Subcutaneous adipose tissue (tissue), 4 donors: Measurements from ENCODE around the gene PITPNB. TPM values are rescaled to one million over a fixed set of nuclear protein-coding genes. Genes with fewer than 3 reads are reported as not detected.

Experiments used
- total RNA-seq, 4 donors: library from RNA; depleted of rRNA; stranded (reverse); fragments of >200 nt; gene quantifications; one replicate each; pipeline ENCODE4 v1.1.0, GENCODE V29; 2016
- TF ChIP-seq, protein P1 (sequence below): fragments of 450-650 bp; IDR thresholded peaks from one replicate; pipeline ENCODE4 v1.5.1; 2016; ENCODE audit warnings: low read depth, mild to moderate bottlenecking, control low read depth, antibody characterized with exemption, moderate library complexity

PITPNB gene
- 10 to 100 TPM; 43.5 to 89.3 (median 46.5) TPM for total RNA-seq

DNA sequence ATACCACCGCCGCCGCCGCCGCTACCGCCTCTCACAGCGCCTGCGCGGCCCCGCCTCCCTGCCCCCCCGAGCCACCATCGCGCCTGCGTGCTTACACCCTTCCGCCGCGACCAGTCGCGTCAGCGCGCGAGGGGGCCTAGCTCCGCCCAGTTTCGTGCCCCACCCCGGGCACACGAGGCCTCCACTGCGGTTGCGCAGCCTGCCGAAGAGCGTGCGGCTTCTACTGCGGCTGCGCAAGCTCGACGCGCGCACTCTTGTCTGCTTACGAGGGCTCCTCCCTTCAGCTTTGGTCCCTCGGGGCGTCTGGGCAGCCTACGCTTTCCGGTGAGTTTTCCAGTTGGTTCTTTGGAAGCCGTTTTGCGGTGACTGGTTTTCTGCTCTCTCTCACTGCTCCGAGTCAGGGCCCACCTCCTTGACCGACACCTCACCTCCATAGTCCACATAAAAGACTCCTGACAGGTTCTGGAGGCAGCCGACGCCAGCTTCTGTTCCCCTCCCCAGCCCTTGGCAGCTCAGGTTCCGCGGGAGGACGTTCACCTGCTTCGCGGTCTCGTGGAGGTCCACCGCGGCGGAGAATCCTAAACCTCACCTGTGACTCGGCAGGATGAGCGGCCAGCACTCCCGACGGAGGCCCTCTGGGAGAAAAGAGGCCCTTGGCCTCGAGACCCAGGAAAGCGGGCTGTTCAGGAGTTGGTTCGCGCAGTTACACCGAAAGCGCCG, at the start of gene PITPNB:
TSS of gene PITPNB (minus strand) at position 35 of the 720 bp plus-strand sequence. CDS start 65 bp downstream, outside the sequence.
- TF ChIP-seq, protein P1, sequence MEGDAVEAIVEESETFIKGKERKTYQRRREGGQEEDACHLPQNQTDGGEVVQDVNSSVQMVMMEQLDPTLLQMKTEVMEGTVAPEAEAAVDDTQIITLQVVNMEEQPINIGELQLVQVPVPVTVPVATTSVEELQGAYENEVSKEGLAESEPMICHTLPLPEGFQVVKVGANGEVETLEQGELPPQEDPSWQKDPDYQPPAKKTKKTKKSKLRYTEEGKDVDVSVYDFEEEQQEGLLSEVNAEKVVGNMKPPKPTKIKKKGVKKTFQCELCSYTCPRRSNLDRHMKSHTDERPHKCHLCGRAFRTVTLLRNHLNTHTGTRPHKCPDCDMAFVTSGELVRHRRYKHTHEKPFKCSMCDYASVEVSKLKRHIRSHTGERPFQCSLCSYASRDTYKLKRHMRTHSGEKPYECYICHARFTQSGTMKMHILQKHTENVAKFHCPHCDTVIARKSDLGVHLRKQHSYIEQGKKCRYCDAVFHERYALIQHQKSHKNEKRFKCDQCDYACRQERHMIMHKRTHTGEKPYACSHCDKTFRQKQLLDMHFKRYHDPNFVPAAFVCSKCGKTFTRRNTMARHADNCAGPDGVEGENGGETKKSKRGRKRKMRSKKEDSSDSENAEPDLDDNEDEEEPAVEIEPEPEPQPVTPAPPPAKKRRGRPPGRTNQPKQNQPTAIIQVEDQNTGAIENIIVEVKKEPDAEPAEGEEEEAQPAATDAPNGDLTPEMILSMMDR: no peak

DNA sequence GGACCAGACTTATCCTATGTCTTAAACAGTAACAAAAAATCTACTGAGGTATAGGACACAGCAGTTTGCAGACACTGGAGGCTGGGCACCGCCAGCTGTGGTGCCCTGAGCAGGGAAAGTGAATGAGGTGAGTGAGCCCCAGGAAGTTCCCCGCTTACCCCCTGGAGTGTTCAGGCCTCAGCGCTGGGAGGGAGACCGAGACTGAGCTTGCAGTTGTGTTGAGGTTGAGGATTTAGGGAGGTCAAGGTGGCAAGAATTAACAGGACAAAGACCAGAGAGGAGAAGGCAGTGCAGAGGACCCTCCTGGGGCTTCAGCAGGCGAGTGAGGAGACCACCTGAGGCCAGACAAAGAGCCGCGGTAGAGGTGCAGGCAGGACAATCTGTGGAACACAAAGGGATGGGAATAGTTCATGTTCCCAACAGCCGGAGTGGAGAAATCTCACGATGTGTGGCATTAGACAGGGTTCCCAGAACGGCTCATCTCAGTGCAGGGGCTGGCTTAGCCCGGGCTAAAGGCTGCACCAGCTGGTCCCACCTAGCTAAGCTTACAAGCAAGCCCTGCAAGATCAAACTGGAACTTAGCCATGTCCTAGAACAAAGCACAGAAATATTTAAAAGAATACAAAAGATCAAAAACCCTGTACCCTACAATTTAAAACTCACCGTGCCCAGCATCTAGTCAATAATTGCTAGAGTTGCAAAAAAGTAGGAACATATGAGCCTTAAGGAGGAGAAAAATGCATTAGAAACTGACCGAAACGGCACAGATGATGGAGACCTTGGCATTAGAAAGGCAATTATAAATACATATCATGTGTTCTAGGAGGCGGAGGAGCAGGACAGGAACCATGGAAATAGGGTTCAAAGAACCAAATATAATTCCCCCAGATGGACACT, 47.4 kb upstream of the PITPNB start:
- TF ChIP-seq, protein P1: no peak

DNA sequence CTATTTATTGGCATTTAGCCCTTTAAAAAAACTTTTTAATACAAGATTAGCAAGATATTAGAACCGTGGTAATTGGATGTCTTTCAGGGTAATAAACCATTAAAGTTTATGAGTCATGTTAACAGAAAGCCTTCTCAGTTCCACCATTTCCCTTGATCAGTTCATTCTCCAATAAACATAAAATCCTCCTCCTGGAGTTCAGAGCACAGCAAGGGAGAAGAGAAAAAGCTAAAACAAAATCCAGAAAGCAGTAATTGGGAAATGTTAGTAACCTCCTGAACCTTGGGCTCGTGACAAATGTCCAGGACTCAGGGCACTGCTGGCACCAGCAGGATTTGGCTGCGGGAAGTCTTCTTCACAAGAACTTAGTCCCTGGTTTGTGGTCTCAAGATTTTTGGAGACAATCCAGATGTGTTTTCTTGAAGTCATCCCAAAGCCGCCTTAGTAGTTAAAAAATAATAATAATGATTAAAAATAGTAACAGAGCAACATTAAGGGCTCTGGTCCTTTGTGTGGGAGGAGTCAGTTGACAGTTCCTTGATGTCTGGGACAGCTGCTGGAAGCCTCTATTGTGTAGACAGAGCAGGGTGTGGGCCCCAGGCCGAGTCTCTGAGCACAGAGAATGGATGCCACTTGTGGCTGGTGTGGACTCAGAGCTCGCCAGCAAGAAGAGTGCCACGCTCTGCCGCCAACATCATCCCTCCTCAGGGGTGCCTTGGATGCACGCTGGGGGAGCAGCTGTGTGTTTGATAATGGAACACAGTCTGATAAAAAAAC, 43.4 kb upstream of the PITPNB start:
- TF ChIP-seq, protein P1: no peak

DNA sequence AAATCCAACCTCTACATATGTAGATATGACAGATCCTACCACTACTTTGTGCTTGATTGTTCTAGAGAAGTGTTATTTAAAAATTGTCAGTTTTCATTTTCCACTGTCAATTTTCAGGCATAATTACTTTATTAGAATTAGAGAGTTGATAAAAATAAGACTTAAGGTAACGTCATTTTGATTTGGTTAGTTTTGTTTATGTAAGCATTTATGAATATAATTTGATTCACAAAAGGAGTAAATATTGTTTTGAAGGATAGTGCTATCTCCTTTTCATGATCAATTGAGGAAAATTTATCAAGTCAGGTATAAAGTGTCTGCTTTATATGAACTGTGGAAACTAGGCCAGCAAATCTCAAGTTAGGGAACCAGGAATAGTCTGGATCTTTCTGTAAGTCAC, 42.6 kb upstream of the PITPNB start:
- TF ChIP-seq, protein P1: no peak

DNA sequence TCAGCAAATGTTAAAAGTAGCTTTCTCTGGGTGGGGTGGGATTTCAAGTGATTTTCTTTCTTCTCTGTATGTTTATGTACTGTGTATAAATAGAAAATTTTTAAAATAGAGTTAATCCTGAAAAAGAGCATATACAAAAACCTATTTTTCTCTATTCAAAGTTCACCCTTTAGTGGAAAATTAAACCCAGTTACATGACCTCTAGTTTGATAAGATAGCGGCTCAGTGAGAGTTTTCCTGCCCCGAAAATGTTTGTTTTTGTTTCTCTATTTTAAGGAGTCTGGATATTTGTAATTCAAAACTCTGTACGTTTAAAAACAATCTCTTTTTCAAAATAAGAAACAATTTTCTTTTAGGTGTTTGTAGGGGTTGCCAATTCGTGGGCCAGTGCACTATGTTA, 42.1 kb upstream of the PITPNB start:
- TF ChIP-seq, protein P1: no peak

DNA sequence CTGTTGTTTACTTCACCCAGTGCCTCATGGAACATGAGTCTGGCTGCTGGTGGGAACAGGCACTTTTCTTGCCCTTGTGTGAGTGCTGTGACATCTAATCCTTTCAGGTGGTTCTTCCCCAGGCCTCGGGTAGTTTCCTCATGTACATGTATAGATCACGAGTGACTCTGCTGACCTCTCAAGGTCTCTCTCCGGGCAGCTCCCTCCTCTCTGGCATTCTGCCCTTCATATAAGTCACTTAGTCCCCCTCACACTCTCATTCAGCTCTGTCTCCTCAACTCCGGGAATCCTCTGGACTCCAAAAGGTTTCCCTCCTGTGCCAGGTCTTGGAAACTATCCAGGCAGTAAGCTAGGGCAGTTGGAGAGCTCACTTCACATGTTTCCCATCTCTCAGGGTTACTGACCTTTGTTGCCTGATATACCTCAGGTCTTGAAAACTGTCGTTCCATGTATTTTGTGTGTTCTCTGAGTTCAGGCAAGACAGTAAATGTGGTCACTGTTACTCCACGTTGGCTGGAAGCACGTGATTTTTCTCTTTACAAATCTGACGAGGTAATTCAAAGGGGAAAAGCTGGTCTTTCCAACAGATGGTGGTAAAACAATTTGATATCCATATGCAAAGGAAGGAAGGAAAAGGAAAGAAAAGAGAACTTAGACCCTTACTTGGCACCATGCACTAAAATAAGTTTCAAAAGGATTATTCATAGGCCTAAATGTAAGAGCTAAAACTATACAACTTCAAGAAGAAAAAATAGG, 40.5 kb upstream of the PITPNB start:
- TF ChIP-seq, protein P1: no peak
